HG02943 (cell line): ENCODE measurements around the gene JPH3.

Source experiments
- ATAC-seq: cut with Tn5 transposase; IDR thresholded peaks from one replicate; pipeline ENCODE4 v1.9.1; 2021; ENCODE audit warnings: mild to moderate bottlenecking, low read depth, moderate library complexity; ENCODE audit not compliant: unreplicated experiment

Gene JPH3

DNA sequence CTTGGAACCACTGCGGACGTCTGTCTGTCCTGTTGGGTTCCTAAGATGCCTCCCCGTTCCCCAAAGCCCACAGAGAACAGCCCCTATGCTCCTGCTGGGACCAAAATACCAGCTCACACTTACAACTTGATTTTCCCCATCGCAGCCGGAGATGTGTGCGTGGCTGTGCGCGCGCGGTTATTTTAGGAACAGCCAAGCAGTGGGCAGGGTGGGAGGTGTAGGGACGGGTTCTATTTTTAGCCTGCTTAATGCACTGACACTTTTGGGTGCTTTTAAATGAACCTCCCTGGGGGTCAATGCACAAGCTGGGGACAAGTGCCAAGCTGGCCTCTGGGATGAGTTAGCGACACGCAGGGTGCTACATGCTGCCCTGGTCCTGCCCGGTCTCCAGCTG lies 89.4 kb downstream of the JPH3 start:
- ATAC-seq, result no peak

DNA sequence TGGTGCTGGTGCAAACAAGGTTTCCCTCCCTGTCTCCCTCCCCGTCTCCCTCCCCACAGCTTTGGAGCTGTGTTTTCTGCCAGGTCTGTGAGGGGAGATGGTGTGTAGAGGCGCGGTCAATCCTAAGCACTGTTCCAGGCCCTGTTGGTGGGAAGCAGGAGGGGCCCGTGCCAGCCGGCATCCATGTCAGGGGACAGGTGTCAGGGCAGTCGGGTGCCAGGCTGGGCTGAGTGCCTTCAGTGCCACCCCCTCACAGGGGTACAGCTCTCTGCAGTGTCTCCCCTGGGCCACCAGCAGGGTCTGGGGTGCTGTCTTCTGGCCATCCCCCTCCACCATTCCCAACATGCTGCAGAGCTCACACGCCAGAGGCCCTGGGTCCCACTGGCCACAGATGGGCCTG lies 89.9 kb downstream of the JPH3 start:
- no peak for ATAC-seq

DNA sequence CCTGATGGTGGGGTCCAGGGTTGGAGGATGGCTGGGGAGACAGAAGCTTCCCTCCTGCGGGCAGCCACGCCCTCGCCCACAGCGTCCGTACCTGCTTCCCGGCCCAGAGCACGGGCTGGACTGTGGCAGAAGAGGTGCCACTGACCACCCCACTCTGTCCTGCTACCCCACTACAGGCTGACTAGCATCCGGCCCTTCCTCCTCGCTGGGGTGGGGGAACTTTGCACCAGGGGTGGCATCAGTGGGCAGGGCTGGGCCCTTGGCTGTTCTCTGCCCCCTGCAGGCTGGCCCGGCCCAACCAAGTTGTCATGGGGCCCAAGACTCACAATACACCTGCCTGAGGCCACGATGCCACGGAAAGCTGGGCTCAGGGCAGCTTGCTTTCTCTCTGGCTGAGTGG lies 90.4 kb downstream of the JPH3 start:
- ATAC-seq, result no peak

DNA sequence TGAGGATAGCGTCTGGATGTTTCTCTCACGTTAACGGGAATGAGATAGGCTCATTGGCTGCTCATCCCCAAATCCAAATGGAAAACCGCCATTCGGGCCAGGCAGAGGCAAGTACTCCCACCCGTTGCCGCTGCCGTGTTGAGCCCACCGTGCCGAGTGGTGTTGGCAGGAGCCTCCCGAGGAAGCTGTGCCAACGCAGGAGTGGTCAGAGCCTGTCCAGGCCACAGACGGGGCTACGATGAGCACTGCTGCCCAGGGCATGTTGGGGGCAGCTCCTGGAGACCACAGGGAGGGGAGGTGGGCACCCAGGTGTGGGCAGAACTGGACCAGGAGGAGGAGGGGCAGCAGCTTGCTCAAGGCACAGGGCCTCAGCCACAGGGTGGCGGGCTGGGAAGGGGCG lies 91.5 kb downstream of the JPH3 start:
- no peak for ATAC-seq

DNA sequence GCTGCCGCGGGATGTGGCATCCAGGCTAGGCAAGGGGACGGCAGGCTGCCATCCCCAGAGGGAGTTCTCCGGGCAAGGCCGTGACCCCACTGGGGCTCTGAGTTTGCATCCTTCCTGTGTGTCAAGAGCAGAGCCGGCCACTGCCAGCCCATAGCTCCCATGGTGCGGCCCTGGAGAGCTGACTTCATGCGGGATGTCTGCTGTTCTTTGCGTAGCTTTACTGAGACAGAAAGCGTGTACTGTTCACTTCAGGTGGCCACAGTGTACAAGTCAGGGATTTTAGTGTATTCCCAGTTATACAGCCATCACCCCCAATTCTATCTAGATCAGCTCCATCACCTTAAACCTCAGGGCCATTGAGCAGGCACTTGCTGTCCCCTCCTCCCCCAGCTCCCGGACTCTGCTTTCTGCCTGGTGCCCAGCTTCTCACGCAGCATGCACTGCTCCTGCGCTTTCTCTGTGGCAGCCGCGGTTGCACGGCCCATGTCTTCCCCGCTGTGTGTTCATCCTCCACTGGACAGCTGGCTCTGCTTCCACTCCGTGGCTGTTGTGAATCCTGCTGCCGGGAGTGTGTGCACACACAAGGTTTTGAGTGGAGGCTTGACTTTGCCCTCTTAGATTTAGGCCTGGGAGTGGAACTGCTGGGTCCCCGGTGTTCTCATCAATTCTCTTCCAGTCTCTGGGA lies 92.3 kb downstream of the JPH3 start:
- ATAC-seq, result no peak

DNA sequence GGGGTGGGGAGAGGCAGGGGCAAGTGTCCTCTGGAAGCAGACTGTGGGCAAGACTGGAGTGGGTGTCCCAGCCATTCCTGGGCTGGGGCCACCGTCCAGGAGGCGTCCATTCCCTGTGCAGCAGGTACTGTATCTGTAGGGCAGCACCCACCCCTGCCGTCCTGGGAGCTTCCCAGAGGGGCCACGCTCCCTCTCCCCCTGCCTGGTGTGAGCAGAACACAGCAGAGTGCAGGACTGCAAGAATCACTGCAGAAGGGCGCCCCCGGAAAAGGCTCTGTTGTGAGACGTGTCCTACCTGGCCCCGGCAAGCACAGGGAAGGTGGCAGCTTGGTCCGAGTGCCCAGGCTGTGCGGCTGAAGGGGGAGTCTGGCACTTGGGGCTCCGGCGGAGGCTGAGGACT lies 93.2 kb downstream of the JPH3 start:
- ATAC-seq, result no peak

DNA sequence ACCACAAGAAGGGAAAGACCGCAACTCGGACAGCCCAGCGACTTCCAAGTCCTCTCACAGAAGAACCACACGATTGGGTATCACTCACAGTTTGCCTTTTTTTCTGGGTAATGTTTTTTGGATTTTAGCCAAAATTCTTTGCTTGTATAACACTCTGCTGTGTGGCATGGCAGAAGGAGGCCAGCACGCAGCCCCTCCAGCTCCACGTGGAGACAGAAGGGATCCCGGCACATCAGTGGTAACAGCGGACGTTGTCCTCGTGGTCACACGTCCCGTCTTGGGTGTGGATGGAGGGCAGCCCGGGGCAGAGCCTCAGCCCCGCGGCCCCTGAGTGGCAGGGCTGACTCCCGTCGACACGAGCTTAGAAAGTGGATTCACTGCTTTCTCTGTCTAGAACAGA lies 94.4 kb downstream of the JPH3 start:
- no peak for ATAC-seq

DNA sequence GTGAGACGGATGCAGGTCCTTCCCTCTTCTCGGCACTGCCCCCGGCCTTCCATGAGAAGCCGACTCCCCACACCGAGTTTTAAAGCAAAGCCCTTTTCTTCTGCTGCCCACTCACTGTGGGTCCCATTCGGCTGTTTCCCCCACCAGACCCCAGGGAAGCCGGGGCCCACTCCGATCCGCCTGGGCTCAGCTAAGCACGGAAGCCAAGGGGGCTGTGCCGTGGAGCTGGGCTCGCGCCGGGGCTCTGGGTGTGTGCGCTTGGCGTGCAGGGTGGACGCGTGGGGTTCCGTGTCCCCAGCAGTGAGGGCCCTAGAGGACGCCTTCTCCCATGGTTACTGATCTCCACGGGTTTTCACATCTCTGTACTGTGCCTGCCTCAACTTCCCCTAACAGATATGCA lies 94.9 kb downstream of the JPH3 start:
- no peak for ATAC-seq

DNA sequence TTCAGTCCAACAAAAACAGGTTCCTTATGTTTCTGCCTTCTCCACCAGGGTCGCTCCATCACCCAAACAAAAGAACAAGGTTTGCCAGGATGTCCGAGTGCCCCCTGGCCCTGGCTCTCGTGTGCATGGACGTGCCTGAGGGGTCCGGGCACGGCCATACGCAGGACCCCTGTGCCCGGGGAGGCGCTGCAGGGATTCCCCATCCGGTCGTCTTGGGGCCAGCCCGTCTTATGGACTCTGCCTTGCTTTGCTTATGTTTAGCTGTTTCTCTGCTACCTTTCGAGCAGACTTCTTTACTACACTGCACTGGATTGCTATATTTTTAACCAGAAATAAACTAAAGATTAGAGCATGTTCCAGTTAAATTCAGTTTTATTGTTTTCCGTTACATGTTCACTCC lies 95.5 kb downstream of the JPH3 start:
- ATAC-seq, result no peak

DNA sequence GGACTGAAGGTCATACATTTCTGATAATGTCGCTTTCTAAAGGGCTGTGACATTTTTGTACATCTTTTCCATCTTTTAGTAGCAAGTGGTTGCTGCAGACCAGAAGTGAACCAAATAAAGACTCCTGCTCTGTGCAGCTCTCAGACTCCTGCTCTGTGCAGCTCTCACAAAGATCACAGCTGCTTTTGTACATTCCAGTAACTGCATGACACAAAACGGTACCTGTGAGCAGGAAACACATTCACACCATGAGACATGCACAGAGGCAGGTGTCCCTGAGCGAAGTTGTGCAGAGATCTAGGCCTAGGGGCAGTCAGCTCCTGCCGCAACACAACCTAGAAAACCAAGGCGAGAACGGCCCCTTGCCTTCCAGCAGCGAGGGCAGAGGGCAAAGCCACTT lies 95.9 kb downstream of the JPH3 start:
- ATAC-seq, result no peak

DNA sequence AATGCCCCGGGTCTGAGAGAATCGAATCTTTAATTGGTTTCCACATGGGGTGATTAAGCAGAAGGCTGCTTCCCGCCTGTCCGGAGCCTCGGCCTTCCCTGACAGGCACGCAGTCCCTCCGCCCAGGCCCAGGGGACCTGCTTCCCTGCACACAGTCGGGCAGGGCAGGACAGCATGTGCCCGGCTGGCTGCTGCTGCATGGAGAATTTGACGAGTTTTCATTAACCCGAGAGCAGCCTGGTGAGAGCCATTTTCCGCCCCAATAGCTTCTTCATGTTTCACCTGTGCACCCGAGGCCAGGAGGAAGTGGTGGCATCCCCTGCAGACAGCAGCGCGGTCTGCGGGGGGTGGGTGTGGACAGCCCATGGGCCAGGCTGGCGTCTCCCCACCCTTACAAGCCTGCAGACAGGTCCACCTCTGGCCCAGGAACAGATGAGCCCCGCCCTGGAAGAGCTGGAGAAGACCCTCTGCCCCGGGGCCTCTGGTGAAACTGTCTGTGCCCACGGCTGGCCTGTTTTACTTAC lies 96.4 kb downstream of the JPH3 start:
- no peak for ATAC-seq

DNA sequence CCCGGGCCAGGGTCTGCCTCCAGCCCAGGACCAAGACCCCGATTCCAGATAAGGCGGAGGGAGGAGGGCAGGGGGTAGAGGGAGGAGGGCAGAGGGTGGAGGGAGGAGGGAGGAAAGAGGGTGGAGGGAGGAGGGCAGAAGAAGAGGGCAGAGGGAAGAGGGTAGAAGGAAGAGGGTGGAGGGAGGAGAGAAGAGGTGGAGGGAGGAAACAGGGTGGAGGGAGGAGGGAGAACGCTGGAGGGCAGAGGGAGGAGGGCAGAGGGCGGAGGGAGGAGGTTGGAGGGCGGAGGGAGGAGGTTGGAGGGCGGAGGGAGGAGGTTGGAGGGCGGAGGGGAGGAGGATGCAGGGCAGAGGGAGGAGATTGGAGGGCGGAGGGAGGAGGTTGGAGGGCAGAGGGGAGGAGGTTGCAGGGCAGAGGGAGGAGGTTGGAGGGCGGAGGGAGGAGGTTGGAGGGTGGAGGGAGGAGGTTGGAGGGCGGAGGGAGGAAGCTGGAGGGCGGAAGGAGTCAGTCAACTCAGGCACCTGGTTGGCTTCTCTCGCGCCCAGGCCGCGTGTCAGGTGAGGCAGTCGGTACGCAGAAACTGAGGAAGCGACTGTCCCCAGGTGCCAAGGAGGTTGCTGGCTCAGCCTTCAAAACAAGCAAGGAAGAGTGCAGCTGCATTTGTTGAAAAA lies 98.2 kb downstream of the JPH3 start:
- no peak for ATAC-seq

DNA sequence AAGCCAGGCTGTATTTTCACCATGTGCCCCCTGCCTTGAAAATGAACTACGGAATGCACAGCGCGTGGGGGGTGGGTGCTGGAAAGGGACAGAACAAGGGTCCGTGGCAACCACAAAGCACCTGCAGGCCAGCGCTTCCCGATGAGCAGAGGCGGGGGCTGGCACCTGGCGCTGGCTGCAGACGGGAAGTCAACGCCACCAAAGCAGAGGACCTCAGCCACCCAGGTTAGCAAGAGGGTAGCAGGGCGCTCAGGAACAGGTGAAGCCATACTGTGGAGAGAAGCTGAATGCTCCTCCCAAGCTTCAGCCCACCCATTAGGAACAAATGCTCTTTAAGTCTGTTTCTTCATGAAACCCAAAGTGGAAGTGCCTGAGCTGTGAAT lies 98.8 kb downstream of the JPH3 start:
- no peak for ATAC-seq

DNA sequence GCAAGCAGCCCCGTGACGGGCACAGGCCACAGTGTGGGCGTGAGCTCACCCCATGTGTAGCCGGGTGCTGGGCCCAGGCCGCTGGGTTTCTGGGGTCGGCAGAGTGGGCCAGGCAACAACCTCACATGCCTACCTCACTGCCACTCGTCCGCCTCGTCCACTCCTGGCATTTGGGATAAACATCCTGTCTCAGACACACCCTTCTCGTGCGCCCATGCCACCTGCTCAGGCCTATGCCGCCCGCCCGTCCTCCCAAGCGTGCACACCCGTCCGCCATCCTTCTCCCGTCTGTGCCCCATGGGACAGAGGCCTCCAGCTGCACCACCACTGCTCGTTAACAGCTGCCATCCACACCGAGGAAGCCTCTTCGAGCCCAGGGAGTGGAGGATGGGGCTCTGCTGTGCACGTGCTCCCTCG lies 99.2 kb downstream of the JPH3 start:
- no peak for ATAC-seq

DNA sequence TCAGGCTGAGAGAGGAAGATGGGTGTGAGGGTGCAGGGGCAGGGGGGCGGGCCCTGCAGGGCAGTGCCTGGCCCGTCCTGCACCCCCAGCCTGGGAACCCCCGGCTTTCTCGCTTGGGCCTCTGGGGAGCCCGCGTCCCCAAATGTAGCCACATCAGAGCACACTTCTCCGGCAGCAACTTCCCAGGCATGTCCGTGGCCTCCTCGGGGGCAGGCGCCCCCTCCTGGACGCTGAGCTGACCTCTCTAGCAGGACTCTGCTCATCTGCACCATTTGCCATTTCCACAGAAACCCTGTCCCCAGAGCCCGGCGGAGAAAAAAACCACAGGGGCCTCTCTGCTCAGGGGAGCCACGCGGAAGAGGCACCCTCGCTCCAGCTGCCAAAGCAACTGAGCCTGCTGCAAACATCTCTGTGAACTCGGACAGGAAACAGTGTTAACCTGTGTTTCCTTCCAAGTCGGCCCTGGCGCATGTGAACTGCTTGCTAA lies 100.1 kb downstream of the JPH3 start:
- ATAC-seq, result peak; percentile 45

DNA sequence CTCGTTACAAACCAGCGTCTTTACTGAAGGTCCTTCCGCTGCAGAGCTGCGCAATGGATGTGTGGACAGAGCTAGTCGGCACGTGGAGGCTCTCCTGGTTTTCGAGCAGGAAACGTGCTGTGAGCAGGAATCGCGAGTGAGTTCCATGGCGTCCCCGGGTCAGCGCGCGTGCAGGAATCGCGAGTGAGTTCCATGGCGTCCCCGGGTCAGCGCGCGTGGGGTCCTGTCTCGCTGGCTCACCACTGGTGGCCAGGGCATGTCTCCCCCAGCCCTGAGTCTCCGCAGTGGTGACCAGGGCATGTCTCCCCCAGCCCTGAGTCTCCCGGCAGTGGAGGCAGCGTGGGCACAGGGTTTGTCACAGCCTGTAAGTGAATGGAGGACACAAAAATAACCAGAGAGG lies 100.8 kb downstream of the JPH3 start:
- no peak for ATAC-seq

DNA sequence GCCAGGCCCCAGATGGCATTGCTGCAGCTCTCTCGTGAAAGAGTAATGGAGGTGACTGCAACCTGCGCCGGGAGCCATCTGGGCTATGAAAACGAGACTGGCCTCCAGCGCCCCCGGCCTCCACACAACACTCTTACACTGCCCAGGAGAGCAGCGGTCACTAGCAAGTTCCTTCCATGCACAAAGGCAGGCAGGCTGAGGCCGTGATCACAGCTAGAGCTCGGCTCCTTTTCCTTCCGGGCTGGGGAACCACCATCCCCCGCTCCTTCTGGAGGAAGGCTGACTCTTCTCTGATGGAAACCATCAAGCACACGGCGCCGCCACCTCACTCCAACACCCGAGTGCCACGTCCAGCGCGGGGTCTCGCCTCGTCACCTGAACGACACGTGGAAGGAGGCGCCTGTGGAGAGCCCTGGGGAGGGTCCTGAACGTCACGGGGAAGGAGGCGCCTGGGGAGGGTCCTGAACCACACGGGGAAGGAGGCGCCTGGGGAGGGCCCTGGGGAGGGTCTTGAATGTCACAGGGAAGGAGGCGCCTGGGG lies 101.6 kb downstream of the JPH3 start:
- no peak for ATAC-seq

DNA sequence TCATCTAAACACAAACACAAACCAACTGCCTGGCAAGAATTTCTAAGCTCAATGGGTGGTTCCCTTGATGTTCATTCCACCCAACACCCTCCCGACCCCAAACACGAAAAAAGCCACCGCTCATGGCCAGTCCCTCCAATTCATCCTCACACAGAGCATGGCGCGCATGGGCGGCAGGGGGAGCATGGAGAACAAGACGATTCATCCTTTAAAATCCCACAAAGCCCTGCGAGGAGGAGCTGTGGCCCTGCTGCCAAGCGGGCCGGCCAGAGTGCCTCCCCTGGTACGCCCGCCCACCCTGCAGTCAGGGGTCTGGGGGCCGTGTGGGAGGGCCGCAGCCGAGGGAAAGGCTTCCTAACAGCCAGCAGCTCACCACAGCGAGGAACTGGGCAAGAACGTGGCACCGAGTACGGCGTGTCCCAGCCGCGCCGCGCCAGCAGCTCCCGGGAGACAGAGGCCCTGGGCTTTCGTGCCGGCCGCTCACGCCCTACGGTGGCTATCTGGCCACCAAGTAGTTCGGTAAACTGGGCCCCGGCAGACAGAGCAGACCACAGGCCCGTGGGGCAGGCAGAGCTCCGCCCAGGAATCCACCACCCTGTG lies 102.5 kb downstream of the JPH3 start:
- ATAC-seq, result no peak

DNA sequence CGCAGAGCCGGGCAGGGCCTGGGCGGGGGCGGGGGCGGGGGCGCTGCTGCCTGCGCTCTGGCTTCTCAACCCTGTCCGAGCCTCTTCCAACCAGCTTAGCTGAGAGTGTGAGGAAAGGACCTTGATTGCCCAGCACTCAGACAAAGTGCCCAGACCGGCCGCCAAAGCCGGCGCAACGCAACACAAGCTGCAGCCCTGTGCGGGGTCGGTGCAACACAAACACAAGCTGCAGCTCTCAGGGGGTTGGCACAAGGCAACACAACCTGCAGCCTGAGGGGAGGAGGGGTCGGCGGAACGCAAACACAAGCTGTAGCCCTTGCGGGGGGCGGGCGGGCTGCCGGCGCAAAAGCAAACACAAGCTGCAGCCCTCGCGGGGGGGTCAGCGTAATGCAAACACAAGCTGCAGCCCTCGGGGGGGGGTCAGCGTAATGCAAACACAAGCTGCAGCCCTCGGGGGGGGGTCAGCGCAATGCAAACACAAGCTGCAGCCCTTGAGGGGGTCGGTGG lies 103.5 kb downstream of the JPH3 start:
- no peak for ATAC-seq

DNA sequence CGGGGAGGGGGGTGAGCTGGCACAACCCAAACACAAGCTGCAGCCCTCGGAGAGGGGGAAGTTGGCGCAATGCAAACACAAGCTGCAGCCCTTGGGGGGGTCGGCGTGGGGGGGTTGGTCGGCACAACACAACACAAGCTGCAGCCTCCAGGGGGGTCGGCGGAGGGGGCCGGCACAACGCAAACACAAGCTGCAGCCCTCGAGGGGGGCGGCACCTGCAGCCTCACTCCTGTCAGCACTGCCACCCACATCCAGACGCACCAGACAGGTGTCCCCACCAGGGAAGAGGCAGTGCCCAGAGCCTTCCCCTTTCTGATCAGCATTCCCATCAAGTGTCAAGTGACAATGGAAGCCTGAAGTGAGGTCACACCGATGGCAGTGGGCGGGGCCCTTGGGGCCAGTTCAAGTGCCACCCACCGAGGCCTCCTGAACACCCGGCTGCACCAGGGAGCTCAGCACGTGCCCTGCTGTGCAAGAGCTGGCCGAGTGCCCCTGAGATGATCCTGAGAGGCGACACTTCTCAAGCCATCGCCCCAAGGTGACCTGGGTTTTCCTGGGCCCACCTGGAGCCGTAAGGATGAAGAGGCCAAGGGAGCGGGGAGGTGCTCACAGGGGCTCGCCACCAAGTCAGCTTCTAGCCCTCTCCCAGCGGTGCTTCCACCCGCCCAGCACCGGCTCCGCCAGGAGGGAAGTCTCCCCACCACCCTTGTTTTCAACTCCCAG lies 104.1 kb downstream of the JPH3 start:
- no peak for ATAC-seq

DNA sequence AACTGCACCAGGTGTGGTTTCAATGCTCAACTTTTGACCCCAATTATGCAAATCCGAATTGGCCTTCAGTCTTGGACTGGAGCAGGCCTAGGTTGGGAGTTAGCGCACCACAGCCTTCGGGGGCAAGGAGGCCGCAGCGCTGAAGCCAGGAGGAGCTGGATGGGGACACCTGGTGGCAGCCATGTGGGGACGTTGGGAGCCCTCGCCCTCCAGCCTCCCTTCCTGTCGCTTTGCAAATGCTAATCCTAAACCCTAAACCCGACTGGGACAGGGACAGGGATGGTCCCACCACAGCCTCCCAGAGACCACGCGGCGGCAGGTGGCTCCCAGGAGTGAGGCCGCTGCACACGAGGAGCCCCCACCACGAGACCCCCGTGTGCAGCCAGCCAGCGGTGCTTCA lies 104.8 kb downstream of the JPH3 start:
- ATAC-seq, result no peak
